Endothelial cell of umbilical vein (primary cell): Measurements from ENCODE around the gene NBEA.

ENCODE experiments used
- CTCF ChIP-seq, 2 donors: IDR thresholded peaks; 1 replicate in 1 of 2; 2 replicates in 1 of 2; pipeline ENCODE4 v1.5.1; 2011; ENCODE audit warnings: low read length in 2 of 2, mild to moderate bottlenecking in 2 of 2, moderate library complexity in 2 of 2, control low read depth in 1 of 2, inconsistent platforms in 1 of 2, low read depth in 1 of 2; ENCODE audit not compliant: insufficient read depth in 1 of 2; ENCODE audit errors: extremely low read depth in 1 of 2
- FOS ChIP-seq: IDR thresholded peaks from 2 replicates; pipeline ENCODE4 v1.6.1; 2011; ENCODE audit warnings: mild to moderate bottlenecking, low read length, moderate library complexity, borderline replicate concordance; ENCODE audit not compliant: insufficient read depth
- POLR2A ChIP-seq: IDR thresholded peaks from 2 replicates; pipeline ENCODE4 v1.6.1; 2012; ENCODE audit warnings: low read depth, mild to moderate bottlenecking, control low read depth, low read length

GRCh38 chr13:34939771-34940170 lies 2.3 kb upstream of the NBEA start:
- TF ChIP-seq CTCF (IDR thresholded peaks at IDR 0.05; ENCODE audit: extremely low read depth in 1 of 2, insufficient read depth in 1 of 2, low read depth in 1 of 2, low read length in 2 of 2) = no peak
- no peak for TF ChIP-seq POLR2A
- no peak for TF ChIP-seq FOS
